ENCODE results near the gene IFT81.
"Not testable (repeated sequence)": the region's sequence is repeated elsewhere in the genome, so short reads cannot be mapped to it uniquely, and the experiment has no call there.

Gene IFT81

GRCh38 chr12:110124269-110124995 is at the start of gene IFT81:
TSS of gene IFT81 (plus strand) at chr12:110124357. CDS start at chr12:110127381, 3,024 bp downstream.
- H3K27ac ChIP-seq (ENCODE audit: low read length): no peak within 1 kb of the TSS
- H3K9me3 ChIP-seq (ENCODE audit: control insufficient read depth, insufficient read depth, low read length): no peaks in the 10 kb centered on the region
- H3K27me3 ChIP-seq (ENCODE audit: control insufficient read depth, insufficient read depth, low read length): no peaks in the 10 kb centered on the region
- H3K4me3 ChIP-seq (ENCODE audit: low read length): peak within 1 kb of the TSS; percentile 97
- no peak for DNase-seq (ENCODE audit: low read depth, low spot score)
- WGBS (ENCODE audit: insufficient coverage, insufficient read length): no CpG with 5 or more reads among the region's 61 CpGs
- no peaks in the 10 kb centered on the region for H3K36me3 ChIP-seq (ENCODE audit: control insufficient read depth, insufficient read depth, low read length)
- H3K4me1 ChIP-seq (ENCODE audit: control insufficient read depth, insufficient read depth, low read length): peaks cover 1% of the 10 kb centered on the region; the same call in 1 of the 2 replicates

DNA sequence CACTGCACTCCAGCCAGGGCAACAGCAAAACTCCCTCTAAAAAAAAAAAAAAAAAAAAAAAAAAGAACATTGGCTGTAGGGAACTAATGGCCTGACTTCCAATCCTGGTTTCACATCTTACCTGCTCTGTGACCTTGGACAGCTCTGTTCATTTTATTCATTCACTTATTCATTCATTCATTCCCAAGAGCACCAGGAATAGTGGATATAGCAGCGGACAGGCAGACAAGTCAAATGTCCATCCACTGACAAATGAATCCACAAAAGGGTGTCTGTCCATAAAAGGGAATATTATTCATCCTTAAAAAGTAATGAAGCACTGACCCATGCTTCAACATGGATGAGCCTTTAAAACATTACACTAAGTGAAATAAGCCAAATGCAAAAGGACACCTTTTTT is 48.3 kb upstream of the IFT81 start:
- no CpG with 5 or more reads among the region's 1 CpG for WGBS (ENCODE audit: insufficient coverage, insufficient read length)

GRCh38 chr12:110077800-110078199 is 46.4 kb upstream of the IFT81 start:
- DNase-seq (ENCODE audit: low read depth, low spot score): no peak

More for the DNA sequence above, 48.3 kb upstream of the IFT81 start:
- no peaks in the 10 kb centered on the region for H3K27me3 ChIP-seq (ENCODE audit: control insufficient read depth, insufficient read depth, low read length)
- no peaks in the 10 kb centered on the region for H3K36me3 ChIP-seq (ENCODE audit: control insufficient read depth, insufficient read depth, low read length)
- DNase-seq (ENCODE audit: low read depth, low spot score): no peak
- no peak overlapping the region for H3K4me3 ChIP-seq (ENCODE audit: low read length)
- no peaks in the 10 kb centered on the region for H3K4me1 ChIP-seq (ENCODE audit: control insufficient read depth, insufficient read depth, low read length)
- H3K27ac ChIP-seq (ENCODE audit: low read length): no peak overlapping the region
- H3K9me3 ChIP-seq (ENCODE audit: control insufficient read depth, insufficient read depth, low read length): no peaks in the 10 kb centered on the region

DNA sequence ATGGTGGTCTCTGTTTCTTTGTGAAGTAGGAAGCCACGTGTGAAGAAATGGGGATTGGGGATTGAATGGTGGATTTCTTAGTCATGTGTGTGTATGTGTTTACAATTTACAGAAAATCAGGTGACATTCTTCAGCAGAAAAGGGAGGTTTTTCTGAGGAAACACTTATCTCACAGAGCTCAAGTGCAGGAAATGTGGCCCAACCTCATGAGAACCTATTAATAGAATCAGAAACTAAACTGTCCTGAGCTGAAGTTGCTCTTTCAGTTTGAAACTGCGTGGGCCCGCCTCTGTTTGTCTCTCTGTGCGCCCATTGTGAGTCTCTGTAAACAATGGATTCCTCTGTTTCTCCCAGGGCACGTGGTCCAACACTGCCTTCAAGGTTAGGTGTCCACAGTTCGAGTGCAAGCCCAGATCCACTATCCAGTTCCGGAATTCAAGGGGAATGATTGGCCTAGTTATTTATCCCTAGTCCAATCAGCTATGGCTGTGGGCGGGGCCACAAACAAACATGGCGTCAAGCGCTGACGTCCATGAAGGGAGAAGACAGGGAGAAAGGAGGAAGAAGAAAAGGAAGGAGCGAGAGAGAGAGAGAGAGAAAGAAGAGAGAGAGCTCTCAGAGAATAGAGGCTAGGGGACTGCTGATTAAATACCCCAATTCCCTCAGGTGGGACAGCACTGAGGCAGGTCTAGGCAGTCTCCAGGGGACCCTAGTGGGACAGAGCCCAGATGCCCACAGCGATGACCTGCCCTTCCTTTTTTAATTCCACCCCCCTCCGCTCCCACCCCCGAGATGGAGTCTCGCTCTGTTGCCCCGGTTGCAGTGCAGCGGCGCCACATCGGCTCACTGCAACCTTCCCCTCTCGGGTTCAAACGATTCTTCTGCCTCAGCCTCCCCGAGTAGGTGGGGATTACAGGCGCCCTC is 44.4 kb upstream of the IFT81 start:
- Histone ChIP-seq H3K36me3 (ENCODE audit: control insufficient read depth, insufficient read depth, low read length) (no peaks in the 10 kb centered on the region), H3K9me3 (ENCODE audit: control insufficient read depth, insufficient read depth, low read length) (no peaks in the 10 kb centered on the region), H3K4me1 (ENCODE audit: control insufficient read depth, insufficient read depth, low read length) (no peaks in the 10 kb centered on the region), H3K27me3 (ENCODE audit: control insufficient read depth, insufficient read depth, low read length) (no peaks in the 10 kb centered on the region), H3K27ac (ENCODE audit: low read length) (no peak overlapping the region), H3K4me3 (ENCODE audit: low read length) (no peak overlapping the region)
- no peak for DNase-seq (ENCODE audit: low read depth, low spot score)
- 100% methylated on average over 1 of the region's 24 CpGs for WGBS (ENCODE audit: insufficient coverage, insufficient read length)

More at GRCh38 chr12:110077800-110078199, 46.4 kb upstream of the IFT81 start:
- Histone ChIP-seq H3K36me3 (ENCODE audit: control insufficient read depth, insufficient read depth, low read length) (no peaks in the 10 kb centered on the region), H3K4me3 (ENCODE audit: low read length) (no peak overlapping the region), H3K27ac (ENCODE audit: low read length) (no peak overlapping the region), H3K27me3 (ENCODE audit: control insufficient read depth, insufficient read depth, low read length) (no peaks in the 10 kb centered on the region), H3K9me3 (ENCODE audit: control insufficient read depth, insufficient read depth, low read length) (no peaks in the 10 kb centered on the region), H3K4me1 (ENCODE audit: control insufficient read depth, insufficient read depth, low read length) (no peaks in the 10 kb centered on the region)
- no CpG with 5 or more reads among the region's 4 CpGs for WGBS (ENCODE audit: insufficient coverage, insufficient read length)

DNA sequence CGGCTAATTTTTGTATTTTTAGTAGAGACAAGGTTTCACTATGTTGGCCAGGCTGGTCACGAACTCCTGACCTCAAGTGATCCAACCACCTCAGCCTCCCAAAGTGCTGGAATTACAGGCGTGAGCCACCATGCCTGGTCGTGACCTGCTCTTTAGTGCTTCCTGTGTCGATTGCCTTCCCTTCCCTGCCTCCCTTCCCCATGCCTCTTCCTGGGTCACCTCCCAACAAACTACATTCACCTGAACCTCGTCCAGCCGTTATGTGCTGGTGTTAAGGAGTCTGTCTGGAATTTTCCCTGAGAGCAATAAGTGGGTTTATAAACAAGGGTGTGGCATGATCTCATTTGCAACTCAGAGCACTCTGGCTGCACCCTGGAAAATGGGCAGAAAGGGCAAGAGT is 43.7 kb upstream of the IFT81 start:
- Histone ChIP-seq H3K9me3 (ENCODE audit: control insufficient read depth, insufficient read depth, low read length) (no peaks in the 10 kb centered on the region), H3K27me3 (ENCODE audit: control insufficient read depth, insufficient read depth, low read length) (no peaks in the 10 kb centered on the region), H3K4me1 (ENCODE audit: control insufficient read depth, insufficient read depth, low read length) (no peaks in the 10 kb centered on the region), H3K27ac (ENCODE audit: low read length) (no peak overlapping the region), H3K4me3 (ENCODE audit: low read length) (no peak overlapping the region), H3K36me3 (ENCODE audit: control insufficient read depth, insufficient read depth, low read length) (no peaks in the 10 kb centered on the region)
- no CpG with 5 or more reads among the region's 7 CpGs for WGBS (ENCODE audit: insufficient coverage, insufficient read length)
- no peak for DNase-seq (ENCODE audit: low read depth, low spot score)

DNA sequence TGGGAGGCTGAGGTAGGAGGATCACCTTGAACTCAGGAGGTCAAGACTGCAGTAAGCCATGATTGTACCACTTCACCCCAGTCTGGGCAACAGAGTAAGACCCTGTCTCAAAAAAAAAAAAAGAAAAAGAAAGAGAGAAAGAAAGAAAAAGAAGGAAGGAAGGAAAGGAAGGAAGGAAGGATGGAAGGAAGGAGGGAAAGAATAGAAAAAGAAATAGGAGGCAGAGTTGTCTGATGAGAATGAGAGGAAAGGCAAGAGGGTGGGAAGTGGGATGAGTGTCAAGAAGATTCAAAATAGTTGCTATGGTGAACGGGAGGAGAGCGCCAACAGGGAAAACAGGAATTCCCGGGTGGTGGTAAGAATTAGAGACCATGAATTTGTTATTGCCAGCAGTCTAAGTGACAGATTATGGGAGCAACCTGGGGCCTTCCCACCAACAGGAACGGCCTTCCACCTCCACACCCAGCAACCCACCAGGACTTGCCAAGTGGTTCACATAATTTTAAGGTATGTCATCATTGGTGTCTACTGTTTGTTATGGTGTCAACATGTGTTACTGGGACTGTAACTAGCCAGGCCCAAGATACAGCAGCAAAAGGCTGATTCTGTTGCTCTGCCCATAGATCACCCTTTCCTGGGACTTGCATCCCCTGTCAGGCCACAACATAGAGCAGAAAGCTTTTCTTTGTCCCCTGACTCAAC is 39.7 kb upstream of the IFT81 start:
- Histone ChIP-seq H3K9me3 (ENCODE audit: control insufficient read depth, insufficient read depth, low read length) (no peaks in the 10 kb centered on the region), H3K36me3 (ENCODE audit: control insufficient read depth, insufficient read depth, low read length) (no peaks in the 10 kb centered on the region), H3K27ac (ENCODE audit: low read length) (no peak overlapping the region), H3K4me1 (ENCODE audit: control insufficient read depth, insufficient read depth, low read length) (no peaks in the 10 kb centered on the region), H3K27me3 (ENCODE audit: control insufficient read depth, insufficient read depth, low read length) (no peaks in the 10 kb centered on the region), H3K4me3 (ENCODE audit: low read length) (no peak overlapping the region)
- WGBS (ENCODE audit: insufficient coverage, insufficient read length): no CpG with 5 or more reads among the region's 4 CpGs
- DNase-seq (ENCODE audit: low read depth, low spot score): no peak

GRCh38 chr12:110088216-110088615 is 35.9 kb upstream of the IFT81 start:
- not testable (repeated sequence) for H3K4me3 ChIP-seq (ENCODE audit: low read length); H3K27ac ChIP-seq (ENCODE audit: low read length); DNase-seq (ENCODE audit: low read depth, low spot score); H3K27me3 ChIP-seq (ENCODE audit: control insufficient read depth, insufficient read depth, low read length); H3K36me3 ChIP-seq (ENCODE audit: control insufficient read depth, insufficient read depth, low read length); H3K4me1 ChIP-seq (ENCODE audit: control insufficient read depth, insufficient read depth, low read length); H3K9me3 ChIP-seq (ENCODE audit: control insufficient read depth, insufficient read depth, low read length)
- WGBS (ENCODE audit: insufficient coverage, insufficient read length): no CpG with 5 or more reads among the region's 6 CpGs

- DNase-seq (ENCODE audit: low read depth, low spot score): no peak
- Histone ChIP-seq H3K4me1 (ENCODE audit: control insufficient read depth, insufficient read depth, low read length) (no peaks in the 10 kb centered on the region), H3K27ac (ENCODE audit: low read length) (no peak overlapping the region), H3K9me3 (ENCODE audit: control insufficient read depth, insufficient read depth, low read length) (no peaks in the 10 kb centered on the region), H3K27me3 (ENCODE audit: control insufficient read depth, insufficient read depth, low read length) (no peaks in the 10 kb centered on the region), H3K36me3 (ENCODE audit: control insufficient read depth, insufficient read depth, low read length) (no peaks in the 10 kb centered on the region), H3K4me3 (ENCODE audit: low read length) (no peak overlapping the region)
- WGBS (ENCODE audit: insufficient coverage, insufficient read length): no CpG with 5 or more reads among the region's 5 CpGs
Observed at GRCh38 chr12:110088936-110089335, 35.2 kb upstream of the IFT81 start.

GRCh38 chr12:110090266-110091135 is 33.7 kb upstream of the IFT81 start:
- WGBS (ENCODE audit: insufficient coverage, insufficient read length): no CpG with 5 or more reads among the region's 8 CpGs
- Histone ChIP-seq H3K27me3 (ENCODE audit: control insufficient read depth, insufficient read depth, low read length) (no peaks in the 10 kb centered on the region), H3K4me1 (ENCODE audit: control insufficient read depth, insufficient read depth, low read length) (no peaks in the 10 kb centered on the region), H3K9me3 (ENCODE audit: control insufficient read depth, insufficient read depth, low read length) (no peaks in the 10 kb centered on the region), H3K27ac (ENCODE audit: low read length) (no peak overlapping the region), H3K36me3 (ENCODE audit: control insufficient read depth, insufficient read depth, low read length) (no peaks in the 10 kb centered on the region), H3K4me3 (ENCODE audit: low read length) (no peak overlapping the region)
- DNase-seq (ENCODE audit: low read depth, low spot score): no peak

Measured in iPS DF 6.9 (cell line).